Activated CD8-positive, alpha-beta memory T cell treated with anti-CD3 and anti-CD28 coated beads, Interleukin-2, amount 50 U/mL, for 4 hours (primary cell): ENCODE measurements around the gene ATP2B2.

Source experiments
- DNase-seq: peaks from one replicate; pipeline ENCODE4 v3.0.0-alpha.2; 2020

Gene ATP2B2

DNA sequence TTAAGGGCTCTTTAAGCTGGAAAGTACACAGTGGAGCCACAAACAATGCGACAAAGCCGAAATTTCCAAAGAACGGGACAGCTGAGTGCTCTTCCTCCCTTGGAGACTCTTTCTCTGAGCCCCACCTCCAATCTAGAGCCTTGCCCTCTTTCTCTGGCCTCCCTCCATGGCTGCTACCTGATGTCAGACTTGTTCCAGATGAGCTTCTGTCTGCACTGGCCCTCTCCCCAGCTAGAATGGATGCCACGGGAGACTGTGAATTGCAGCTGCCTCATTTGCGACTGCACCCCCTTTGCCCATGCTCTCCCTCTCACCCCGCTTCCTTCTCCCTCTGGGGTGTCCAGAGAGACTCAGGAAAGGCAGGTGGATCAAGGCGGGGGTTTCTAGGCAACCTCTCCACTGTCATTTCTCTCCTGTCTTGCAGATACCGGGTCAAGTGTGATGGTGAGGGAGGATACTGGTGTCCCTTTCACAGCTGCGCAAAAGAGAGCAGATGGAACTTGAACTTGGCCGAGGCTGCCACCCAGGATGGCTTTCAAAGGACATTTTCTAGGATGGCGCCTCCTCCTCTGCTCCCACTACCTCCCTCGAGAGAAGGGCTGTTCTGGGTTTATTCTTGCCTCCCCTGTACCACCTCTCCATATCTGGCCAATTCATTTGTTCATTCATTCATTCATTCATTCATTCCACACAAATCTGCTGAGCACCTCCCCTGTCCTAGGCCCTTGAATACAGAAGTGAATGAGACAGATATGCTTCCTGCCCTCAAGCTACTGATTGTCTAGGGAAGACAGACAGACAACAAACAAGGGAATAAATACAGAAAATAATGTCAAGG is 12.8 kb downstream of the ATP2B2 start:
- no peak for DNase-seq

- no peak for DNase-seq
Observed at GRCh38 chr3:10489746-10490483, 15.5 kb downstream of the ATP2B2 start.

DNA sequence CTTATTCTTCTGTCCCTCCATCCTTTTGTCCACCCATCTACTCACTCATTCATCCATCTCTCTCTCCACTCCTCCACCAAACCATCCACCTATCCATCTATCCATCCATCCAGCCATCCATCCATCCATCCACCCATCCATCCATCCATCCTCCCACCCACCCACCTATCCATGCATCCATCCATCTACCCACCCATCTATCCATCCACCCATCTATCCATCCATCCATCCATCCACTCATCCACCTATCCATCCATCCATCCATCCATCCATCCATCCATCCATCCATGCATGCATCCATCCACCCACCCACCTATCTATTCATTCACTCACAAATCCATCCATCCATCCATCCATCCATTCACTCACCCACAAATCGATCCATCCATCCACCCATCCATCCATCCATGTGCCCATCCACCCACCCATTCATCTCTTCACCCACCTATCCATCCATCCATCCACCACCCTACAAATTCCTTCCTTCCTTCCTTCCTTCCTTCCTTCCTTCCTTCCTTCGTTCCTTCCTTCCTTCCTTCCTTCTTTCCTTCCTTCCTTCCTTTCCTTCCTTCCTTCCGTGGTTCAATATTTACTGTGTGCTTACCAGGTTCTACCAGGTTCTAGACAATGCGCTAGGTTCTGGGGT is 17.3 kb downstream of the ATP2B2 start:
- DNase-seq, result no peak

- no peak for DNase-seq
Observed at GRCh38 chr3:10485806-10486205, 19.6 kb downstream of the ATP2B2 start.

DNA sequence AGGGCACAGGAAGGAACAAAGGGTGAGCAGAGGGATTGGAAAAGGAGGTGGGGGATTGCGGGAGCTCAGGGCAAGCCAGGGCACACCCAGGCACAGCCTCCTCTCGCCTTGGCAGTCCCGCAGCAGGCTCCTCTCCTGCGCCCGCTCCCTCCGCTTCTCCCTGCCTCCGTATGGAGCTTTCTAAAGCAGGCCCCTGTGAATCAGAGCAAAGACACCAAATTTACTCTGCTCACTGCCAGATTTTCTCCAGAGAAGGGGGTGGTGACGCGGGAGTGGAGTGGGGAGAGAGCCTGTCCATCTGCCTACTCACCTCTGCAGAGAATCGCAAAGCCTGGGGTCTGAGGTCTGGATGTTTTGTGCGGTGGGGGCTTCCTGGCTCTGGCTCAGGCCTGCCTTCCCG is 20.0 kb downstream of the ATP2B2 start:
- no peak for DNase-seq

- no peak for DNase-seq
Observed at GRCh38 chr3:10484709-10485108, 20.7 kb downstream of the ATP2B2 start.

DNA sequence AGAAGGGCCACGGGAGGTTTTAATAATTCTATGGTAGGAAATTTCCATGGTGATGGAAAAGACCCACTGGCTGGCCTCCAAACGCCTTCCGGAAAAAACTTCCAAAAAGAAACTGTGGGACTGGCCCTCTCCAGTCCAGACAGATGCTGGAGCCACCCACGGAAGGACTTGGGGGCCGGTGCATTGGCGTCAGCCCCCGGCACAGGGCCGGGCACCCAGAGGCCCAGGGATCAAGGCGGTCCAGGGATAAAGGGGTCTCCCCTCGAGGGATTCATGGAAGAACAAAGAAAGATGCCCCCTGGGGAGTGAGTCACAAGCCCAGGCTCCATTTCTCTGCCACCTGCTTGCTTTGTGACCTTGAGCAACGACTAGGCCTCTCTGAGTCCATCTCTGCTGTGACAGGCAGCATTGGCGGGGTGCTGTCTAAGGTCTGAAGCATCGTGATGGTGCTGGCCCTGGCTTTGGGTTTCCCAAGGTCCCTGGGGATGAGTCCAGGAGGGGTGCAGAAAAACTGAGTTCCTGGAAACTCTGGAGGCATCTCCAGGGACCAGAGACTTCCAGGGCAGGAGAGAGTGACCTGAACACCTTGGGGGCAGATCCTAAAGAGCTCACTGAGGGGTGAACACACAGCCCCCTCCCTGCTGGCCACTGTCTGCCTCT is 21.6 kb downstream of the ATP2B2 start:
- DNase-seq, result no peak

DNA sequence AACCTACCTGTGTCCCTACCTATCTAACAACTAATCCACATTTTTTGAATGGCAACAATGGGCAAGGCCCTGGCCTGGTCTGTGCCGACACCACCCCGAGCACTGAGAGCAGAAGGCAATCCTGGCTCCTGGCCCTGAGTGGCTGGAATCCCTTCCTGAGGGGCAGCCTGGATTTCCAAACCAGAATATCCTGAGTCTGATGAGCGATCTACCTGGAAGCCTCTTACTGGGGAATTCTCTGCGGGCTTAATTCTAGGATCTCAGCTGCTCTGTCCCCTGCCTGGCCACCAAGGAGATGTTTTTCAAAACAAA is 22.1 kb downstream of the ATP2B2 start:
- DNase-seq, result no peak

- no peak for DNase-seq
Observed at GRCh38 chr3:10482631-10483363, 22.6 kb downstream of the ATP2B2 start.

- no peak for DNase-seq
Observed at GRCh38 chr3:10480871-10481378, 24.5 kb downstream of the ATP2B2 start.

GRCh38 chr3:10479311-10479710 is 26.1 kb downstream of the ATP2B2 start:
- no peak for DNase-seq

GRCh38 chr3:10475983-10476382 is 29.4 kb downstream of the ATP2B2 start:
- DNase-seq, result no peak

DNA sequence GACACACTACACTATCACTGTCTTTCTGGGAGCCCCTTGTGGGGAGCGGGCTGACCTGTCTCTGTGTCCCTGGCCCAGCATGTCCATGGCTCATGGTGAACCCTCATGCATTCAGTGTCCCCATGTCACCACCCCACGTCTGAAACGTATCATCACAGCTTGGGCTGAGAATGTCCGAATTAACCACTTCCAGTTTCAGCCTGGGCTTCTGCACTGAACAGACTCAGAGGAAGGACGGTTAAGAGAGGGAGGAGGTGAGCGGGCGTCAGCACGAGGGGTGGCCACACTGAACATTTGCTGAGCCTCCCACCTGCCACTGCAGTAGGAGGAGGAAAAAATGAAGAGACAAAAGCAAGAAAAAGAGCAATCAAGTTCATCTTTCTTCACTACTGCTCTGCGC is 30.5 kb downstream of the ATP2B2 start:
- no peak for DNase-seq

DNA sequence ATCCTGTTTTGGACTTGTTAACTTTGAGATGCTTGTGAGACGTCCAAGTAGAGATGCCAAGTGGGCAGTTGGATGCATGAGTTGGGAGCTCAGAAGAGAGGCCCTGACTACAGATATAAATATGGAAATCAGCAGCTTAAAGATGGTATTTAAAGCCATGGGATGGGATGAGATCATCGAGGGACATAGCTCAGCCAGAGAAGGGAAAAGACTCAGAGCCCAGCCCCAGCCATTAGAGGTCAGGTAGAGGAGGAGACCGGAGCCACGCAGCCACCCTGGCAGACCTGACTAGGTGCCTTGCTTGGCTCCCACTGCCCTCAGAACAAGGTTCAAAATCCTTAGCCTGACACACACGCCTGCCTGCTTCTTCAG is 31.1 kb downstream of the ATP2B2 start:
- DNase-seq, result no peak

- no peak for DNase-seq
Observed at GRCh38 chr3:10473581-10474274, 31.7 kb downstream of the ATP2B2 start.

GRCh38 chr3:10472877-10473440 is 32.4 kb downstream of the ATP2B2 start:
- DNase-seq, result no peak

DNA sequence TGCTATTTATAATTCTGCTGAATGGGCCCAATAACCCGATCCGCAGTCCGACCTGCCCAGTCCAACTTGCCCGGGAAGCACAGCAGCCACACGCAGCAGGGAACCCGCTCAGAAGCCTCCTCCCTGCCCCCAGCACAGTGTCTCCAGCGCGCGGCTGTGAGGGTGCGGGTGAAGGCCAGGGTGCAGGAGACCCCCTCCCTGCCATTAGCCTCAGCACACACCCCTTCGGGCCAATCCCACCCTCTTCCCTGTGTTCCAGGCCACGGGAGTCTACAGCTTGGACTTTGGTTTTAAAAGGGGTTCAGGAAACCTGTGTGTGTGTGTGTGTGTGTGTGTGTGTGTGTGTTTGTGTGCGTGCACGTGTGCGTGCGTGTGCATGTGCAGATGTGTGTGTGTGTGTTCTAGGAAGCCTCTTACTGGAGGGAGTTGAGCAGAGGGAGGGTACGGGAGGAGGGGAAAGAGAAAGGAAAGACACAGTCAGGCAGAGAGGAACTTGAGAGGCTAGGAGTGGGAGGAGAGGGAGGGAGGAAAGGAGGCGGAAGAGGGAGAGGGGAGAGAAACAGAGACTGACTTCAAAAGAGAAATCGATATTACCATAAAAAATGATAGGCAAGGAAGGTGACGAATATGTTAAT is 34.2 kb downstream of the ATP2B2 start:
- no peak for DNase-seq

DNA sequence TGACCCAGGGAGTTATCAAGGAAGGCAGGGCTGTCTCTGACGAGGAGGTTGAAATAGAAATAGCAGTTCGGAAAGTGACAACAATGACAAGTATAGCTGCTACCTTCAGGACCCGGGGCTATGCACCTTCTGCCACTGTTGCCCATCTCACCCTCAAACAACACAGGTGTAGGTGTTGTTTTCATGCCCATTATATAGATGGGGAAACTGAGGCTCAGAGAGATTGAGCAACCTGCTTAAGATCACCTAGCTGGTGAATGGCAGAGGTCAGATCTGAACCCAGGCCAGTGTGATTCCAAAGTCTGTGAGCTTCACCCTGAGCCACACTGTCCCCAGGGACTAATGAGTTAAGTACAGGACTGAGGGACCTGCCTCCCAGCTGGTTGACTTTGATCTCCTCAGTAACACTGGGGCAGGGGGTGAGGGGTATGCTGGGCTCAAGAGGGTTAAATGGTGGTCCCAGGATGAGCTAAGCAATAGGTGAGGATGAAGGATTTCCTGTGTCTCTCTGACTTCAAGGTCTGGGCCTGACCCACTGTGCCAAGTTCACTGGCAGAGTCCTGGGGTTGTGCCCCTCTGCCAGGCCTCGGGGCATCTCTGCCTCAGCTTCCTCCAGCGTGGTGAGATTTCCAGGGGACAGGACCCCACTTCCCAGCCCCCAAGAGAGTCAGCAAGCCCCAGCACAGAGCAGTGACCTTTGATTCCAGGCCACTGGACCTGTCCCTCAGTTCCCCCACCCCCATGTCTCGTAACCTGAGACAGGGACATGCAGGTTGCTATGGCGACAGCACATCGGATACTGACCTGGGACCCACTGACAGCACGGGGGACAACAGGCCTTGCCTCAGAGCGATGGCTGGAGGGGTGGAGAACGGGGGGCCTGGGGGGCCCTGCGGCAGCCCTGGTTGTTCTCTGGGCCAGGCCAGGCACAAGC is 35.0 kb downstream of the ATP2B2 start:
- DNase-seq, result no peak

- no peak for DNase-seq
Observed at GRCh38 chr3:10469441-10470119, 35.8 kb downstream of the ATP2B2 start.
